HG03571 (cell line): ENCODE results near the gene DCLK1.

Experiments
- ATAC-seq: cut with Tn5 transposase; IDR thresholded peaks from one replicate; pipeline ENCODE4 v1.9.1; 2021; ENCODE audit not compliant: unreplicated experiment

The DCLK1 gene

GRCh38 chr13:35720690-35721554 is 410.3 kb downstream of the DCLK1 start:
- no peak for ATAC-seq

GRCh38 chr13:35720290-35720689 is 410.9 kb downstream of the DCLK1 start:
- ATAC-seq: no peak
